Activated naive CD4-positive, alpha-beta T cell treated with anti-CD3 and anti-CD28 coated beads for 36 hours (primary cell): ENCODE data around the gene IRGC. TPM values are rescaled to one million over a fixed set of nuclear protein-coding genes. Genes with fewer than 3 reads are reported as not detected.

Source experiments
- CTCF ChIA-PET: fragments of 350-600 bp; sonication (Branson Sonifier 250); formaldehyde crosslinking; loops from one replicate; lab custom pipeline; 2021; ENCODE audit warnings: antibody characterized with exemption; lab: Charles Lee
- DNase-seq: peaks from one replicate; pipeline ENCODE4 v3.0.0-alpha.2; 2020
- H3K27ac Mint-ChIP-seq: one replicate; pipeline ENCODE4 v1.8.0; 2021; ENCODE audit warnings: mild to moderate bottlenecking, mixed read lengths
- H3K27me3 Mint-ChIP-seq: one replicate; pipeline ENCODE4 v1.8.0; 2021; ENCODE audit warnings: low read depth, mixed read lengths
- H3K36me3 Mint-ChIP-seq: one replicate; pipeline ENCODE4 v1.8.0; 2021; ENCODE audit warnings: low read depth, mixed read lengths
- H3K4me1 Mint-ChIP-seq: one replicate; pipeline ENCODE4 v1.8.0; 2021; ENCODE audit warnings: low read depth, mixed read lengths
- H3K4me3 Mint-ChIP-seq: one replicate; pipeline ENCODE4 v1.8.0; 2021; ENCODE audit warnings: mild to moderate bottlenecking, moderate library complexity, mixed read lengths
- H3K9me3 Mint-ChIP-seq: one replicate; pipeline ENCODE4 v1.8.0; 2021; ENCODE audit warnings: mixed read lengths
- intact Hi-C: fragments of 100-400 bp; cut with micrococcal nuclease; formaldehyde crosslinking; loops from one replicate; pipeline ENCODE4 v1.15.1; 2023
- total RNA-seq, 2 experiments: library from RNA; stranded (reverse); gene quantifications; one replicate each; pipeline ENCODE4 v1.2.3, GENCODE V29; 2021

IRGC gene
- total RNA-seq, 2 experiments from 2014 or later = not detected

DNA sequence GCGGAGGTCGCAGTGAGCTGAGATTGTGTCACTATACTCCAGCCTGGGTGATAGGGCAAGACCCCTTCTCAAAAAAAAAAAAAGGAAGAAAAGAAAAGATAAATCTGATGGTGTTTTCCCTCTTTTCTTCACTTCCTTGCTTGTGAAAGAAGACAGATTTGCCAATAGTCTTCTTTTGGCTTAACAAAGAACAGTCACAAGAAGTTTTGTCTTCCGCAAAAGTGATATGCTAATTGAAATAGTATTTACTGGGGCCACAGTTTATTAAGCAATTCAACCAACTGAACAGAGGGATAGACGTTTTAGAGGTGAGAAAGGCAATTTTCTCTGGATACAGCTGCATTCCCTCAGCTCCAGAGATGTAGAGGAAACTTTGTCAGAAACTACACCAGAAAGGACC, 23.0 kb upstream of the IRGC start:
- no peak overlapping the region for H3K4me3 Mint-ChIP-seq
- no peak overlapping the region for H3K27ac Mint-ChIP-seq
- CTCF ChIA-PET = no interaction called here
- peaks cover 16% of the 10 kb centered on the region for H3K9me3 Mint-ChIP-seq
- intact Hi-C loops = no loop called here
- H3K36me3 Mint-ChIP-seq = no peaks in the 10 kb centered on the region
- peaks cover 3% of the 10 kb centered on the region for H3K27me3 Mint-ChIP-seq
- H3K4me1 Mint-ChIP-seq = no peaks in the 10 kb centered on the region
- no peak for DNase-seq

DNA sequence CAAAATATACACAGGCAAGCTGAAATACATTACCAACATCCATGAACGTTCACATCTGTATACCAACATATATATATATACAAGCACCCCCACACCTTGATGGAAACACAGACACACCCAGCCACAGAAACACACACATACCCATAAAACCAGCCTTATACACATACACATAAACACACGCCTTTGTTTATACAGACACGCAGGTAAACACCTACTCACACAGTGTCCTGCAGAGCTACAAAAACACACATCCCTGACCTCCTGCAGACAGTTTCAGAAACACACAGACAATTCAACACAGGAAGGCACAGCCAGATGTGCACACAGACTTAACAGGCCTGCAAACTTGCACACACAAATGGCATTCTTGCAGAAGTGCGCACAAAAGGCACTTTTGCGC, 21.3 kb upstream of the IRGC start:
- peaks cover 16% of the 10 kb centered on the region for H3K9me3 Mint-ChIP-seq
- intact Hi-C loops = no loop called here
- H3K27ac Mint-ChIP-seq = no peak overlapping the region
- no peak overlapping the region for H3K4me3 Mint-ChIP-seq
- DNase-seq = no peak
- peaks cover 6% of the 10 kb centered on the region for H3K27me3 Mint-ChIP-seq
- no peaks in the 10 kb centered on the region for H3K36me3 Mint-ChIP-seq
- CTCF ChIA-PET = no interaction called here
- H3K4me1 Mint-ChIP-seq = peaks cover under 1% of the 10 kb centered on the region

DNA sequence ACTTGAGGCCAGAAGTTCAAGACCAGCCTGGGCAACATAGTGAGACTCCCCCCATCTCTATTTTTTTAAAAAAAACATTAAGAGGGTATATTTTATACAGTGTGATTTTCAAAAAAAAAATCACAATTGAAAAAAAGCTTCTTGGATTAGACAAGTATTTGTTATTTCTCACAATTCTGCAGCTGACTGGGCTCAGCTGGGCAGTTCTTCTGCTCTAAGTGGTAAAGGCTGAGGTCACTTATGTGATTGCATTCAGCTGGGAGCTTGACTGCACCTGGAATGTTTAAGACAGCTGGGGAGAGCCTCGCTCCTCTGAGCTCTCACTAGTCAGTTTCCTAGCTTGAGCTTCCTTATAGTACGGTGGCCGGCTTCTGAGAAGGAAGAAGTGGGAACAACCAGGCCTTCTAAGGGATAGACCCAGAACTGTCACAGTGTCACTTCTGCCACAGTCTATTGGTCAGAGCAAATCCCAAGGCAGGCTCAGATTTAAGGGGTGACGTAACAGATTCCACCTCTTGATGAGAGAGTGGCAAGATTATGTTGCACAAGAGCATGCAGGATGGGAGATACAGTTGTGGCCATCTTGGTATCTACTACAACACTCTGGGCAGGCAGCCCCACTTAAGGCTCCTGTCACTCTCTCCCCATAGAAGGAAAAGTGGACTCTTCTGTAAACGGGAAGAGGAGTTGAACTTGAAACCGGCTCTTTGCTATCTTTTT, 19.7 kb upstream of the IRGC start:
- Mint-ChIP-seq H3K4me3 (no peak overlapping the region), H3K27ac (no peak overlapping the region), H3K27me3 (peaks cover 10% of the 10 kb centered on the region), H3K36me3 (no peaks in the 10 kb centered on the region), H3K4me1 (peaks cover 17% of the 10 kb centered on the region), H3K9me3 (peaks cover 12% of the 10 kb centered on the region)
- DNase-seq = no peak
- CTCF ChIA-PET = no interaction called here
- intact Hi-C loops = no loop called here

DNA sequence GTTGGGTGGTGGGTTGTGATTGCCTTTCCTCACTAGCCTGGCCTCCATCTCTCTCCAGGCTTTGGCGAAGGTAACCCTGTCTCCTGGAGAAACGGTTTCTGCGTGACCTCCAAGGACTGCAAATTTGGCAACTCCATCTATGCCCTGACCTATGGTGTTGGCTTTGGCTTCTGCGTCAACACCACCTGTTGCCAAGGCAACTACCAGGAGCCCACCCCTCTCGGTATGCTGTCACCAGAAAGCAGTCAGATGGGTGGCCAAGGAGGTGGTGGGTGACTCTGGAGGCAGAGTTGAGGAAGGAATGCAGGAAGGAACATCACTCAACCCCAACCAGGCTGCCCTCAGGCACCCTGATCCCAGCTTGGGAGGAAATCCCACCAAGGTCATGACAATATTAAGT, 18.6 kb upstream of the IRGC start:
- no peak for DNase-seq
- Mint-ChIP-seq H3K36me3 (no peaks in the 10 kb centered on the region), H3K27me3 (peaks cover 10% of the 10 kb centered on the region), H3K4me3 (no peak overlapping the region), H3K9me3 (peaks cover 8% of the 10 kb centered on the region), H3K4me1 (peaks cover 25% of the 10 kb centered on the region), H3K27ac (no peak overlapping the region)
- intact Hi-C loops = no loop called here
- CTCF ChIA-PET = no interaction called here

DNA sequence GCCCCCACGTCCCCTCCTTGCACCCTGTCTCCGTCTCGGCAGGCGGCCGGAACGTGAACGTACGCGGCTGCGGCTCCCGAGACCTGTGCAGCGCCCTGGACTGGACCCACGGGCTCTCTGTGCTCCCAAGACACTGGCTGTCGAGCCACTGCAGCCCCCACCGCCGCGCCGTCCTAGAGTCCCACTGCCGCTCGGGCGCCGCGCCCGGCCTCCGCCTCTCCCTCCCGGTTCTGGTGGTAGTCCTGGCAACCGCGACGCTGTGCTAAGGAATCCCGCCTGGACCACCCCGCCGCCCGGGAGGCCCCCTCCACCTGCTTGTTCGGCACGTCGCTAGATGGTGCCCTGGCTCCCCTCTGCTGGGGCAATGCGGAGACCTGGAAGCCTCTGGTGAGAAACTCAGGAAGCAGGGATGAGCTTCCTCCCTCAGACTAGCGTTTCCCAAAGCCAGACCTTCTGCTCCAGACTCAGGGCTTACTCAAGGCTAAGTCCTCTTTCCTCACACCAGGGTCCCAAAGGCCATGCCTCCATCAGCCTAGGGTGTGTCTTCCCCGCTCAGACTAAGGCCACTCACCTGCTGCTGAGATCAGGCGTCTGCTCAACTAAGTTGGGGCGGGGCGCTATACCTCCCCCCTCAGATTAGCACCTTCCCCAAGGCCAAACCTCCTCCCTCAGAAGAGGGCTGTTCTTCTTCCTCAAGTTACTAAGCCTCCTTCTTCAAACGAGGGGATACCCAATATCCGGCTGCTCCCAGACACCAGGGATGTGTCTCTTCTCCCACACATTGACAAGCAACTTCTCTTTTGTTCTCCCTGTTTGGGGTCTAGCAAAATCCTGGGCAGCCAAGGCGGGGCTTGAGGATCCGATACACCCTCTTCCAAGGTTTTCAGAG, 16.1 kb upstream of the IRGC start:
- H3K9me3 Mint-ChIP-seq = peaks cover 4% of the 10 kb centered on the region
- intact Hi-C loops = no loop called here
- no peaks in the 10 kb centered on the region for H3K36me3 Mint-ChIP-seq
- H3K4me1 Mint-ChIP-seq = peaks cover 26% of the 10 kb centered on the region
- peaks cover 10% of the 10 kb centered on the region for H3K27me3 Mint-ChIP-seq
- CTCF ChIA-PET = interaction anchor here (0.9 kb wide), 1 partner anchor 31 kb away, joined by 3 read pairs; no protein-coding TSS in a partner anchor
- peak; percentile 14 for DNase-seq
- H3K4me3 Mint-ChIP-seq = peak overlapping the region; percentile 61
- H3K27ac Mint-ChIP-seq = peak overlapping the region; percentile 39

DNA sequence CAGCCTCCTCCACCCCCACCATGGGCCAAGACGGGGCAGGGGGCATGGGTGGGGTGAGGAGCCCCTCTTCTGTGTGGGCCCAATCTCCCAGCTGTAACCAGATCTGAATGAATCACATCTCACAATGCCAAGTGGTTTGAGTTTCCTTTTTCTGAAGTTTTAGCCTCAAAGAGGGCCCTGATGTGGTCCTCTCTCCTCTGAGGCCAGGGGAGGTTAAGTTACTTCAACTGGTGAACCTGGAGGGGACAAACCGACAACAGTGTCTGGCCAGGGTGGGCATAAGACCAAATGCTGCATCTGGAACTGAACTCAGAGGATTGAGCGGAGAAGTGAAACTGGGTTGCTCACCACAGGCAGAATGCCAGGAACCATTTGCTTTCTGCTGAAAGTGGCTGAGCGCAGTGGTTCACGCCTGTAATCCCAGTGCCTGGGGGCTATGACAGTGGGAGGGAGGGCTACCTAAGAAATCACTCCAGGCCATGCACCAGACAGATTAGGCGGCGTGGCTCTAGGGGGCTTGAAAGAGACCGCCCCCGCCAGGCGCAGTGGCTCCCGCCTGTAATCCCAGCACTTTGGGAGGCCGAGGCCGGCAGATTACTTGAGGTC, 15.4 kb upstream of the IRGC start:
- Mint-ChIP-seq H3K27ac (peak overlapping the region; percentile 91), H3K4me1 (peaks cover 26% of the 10 kb centered on the region), H3K4me3 (peak overlapping the region; percentile 61), H3K9me3 (peaks cover 4% of the 10 kb centered on the region), H3K27me3 (peaks cover 10% of the 10 kb centered on the region), H3K36me3 (no peaks in the 10 kb centered on the region)
- intact Hi-C loops = no loop called here
- CTCF ChIA-PET = interaction anchor here (0.6 kb wide), 1 partner anchor 1302 kb away, joined by 3 read pairs; no protein-coding TSS in a partner anchor
- peak; percentile 42 for DNase-seq

DNA sequence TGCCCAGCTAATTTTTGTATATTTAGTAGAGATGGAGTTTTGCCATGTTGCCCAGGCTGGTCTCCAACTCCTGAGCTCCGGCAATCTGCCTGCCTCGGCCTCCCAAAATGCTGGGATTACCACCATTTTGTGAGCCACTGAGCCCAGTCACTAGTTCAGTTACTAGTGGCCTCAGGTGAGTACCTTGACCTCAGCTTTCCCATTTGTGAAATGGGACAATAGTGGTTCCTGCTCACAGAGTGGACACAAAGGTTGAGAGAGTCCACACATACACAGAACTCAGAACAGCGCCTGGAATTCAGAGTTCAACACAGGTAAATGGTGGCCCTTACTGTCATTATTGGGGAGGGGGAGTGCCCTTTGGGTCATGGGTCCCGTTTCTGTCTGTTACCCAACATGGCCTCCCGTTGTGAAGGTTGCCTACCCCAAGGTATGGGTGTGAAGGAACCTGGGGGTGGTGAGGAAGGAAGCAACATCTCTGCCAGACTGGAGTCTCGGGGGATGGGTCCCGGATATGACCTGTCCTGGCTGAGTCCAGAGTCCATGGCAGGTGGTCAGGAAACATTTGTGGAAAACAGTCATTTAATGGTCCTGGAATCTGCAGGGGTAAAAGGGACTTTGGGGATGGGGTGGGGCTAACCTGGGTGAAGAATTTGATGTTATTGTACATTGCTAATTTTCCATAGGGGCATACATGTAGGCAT, 11.7 kb upstream of the IRGC start:
- DNase-seq = no peak
- H3K4me1 Mint-ChIP-seq = peaks cover 26% of the 10 kb centered on the region

DNA sequence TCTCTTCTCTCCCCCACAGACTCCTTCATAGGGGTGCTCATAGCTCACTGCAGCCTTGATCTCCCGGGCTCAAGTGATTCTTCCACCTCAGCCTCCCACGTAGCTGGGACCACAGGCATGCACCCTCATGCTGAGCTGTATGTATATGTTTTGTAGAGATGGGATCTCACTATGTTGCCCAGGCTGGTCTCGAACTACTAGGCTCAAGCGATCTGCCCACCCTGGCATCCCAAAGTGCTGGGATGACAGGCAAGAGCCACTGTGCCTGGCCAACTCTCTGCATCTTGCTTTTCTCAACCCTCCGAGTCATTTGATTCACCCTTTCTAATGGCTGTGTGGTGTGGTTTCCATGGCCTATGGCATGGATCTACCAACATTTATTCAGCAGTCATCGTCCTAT, 10.1 kb upstream of the IRGC start:
- Mint-ChIP-seq H3K9me3 (peaks cover 8% of the 10 kb centered on the region), H3K27me3 (no peaks in the 10 kb centered on the region), H3K4me1 (peaks cover 14% of the 10 kb centered on the region), H3K27ac (no peak overlapping the region), H3K36me3 (peaks cover 5% of the 10 kb centered on the region), H3K4me3 (no peak overlapping the region)
- CTCF ChIA-PET = no interaction called here
- no peak for DNase-seq
- intact Hi-C loops = no loop called here

More for the DNA sequence above, 11.7 kb upstream of the IRGC start:
- intact Hi-C loops = no loop called here
- H3K27ac Mint-ChIP-seq = no peak overlapping the region
- peaks cover 7% of the 10 kb centered on the region for H3K9me3 Mint-ChIP-seq
- H3K36me3 Mint-ChIP-seq = peaks cover 4% of the 10 kb centered on the region
- H3K27me3 Mint-ChIP-seq = peaks cover 5% of the 10 kb centered on the region
- CTCF ChIA-PET = interaction anchor here (1.3 to 1.7 kb wide), 2 partner anchors 36 to 149 kb away, joined by 3 read pairs; no protein-coding TSS in a partner anchor
- H3K4me3 Mint-ChIP-seq = no peak overlapping the region

DNA sequence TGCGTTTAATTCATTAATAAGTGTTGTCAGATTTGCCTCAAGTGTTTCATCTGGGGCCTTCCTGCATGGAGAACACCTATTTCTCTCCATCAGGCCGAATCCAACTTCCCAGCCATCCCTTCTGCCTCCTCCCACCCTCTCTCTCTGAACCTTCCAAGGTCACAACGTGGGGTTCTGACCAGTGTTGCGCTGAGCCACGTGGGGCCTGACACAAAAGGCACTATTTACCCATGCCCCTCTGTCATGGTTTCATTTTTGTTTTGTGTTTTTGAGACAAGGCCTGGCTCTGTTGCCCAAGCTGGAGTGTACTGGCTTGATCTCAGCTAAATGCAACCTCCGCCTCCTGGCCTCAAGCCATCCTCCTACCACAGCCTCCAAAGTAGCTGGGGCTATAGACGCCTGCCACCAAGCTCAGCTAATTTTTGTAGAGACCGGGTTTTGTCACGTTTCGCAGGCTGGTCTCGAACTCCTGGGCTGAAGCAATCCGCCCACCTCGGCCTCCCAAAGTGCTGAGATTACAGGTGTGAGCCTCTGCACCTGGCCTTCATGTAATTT, 8.6 kb upstream of the IRGC start:
- peaks cover 8% of the 10 kb centered on the region for H3K9me3 Mint-ChIP-seq
- intact Hi-C loops = no loop called here
- H3K4me1 Mint-ChIP-seq = peaks cover 6% of the 10 kb centered on the region
- H3K27ac Mint-ChIP-seq = no peak overlapping the region
- CTCF ChIA-PET = interaction anchor here (0.6 to 2.0 kb wide), 4 partner anchors 33 to 735 kb away, joined by 3 to 7 read pairs (median 3); no protein-coding TSS in a partner anchor
- H3K27me3 Mint-ChIP-seq = peaks cover 6% of the 10 kb centered on the region
- no peak overlapping the region for H3K4me3 Mint-ChIP-seq
- DNase-seq = no peak
- H3K36me3 Mint-ChIP-seq = peaks cover 5% of the 10 kb centered on the region

DNA sequence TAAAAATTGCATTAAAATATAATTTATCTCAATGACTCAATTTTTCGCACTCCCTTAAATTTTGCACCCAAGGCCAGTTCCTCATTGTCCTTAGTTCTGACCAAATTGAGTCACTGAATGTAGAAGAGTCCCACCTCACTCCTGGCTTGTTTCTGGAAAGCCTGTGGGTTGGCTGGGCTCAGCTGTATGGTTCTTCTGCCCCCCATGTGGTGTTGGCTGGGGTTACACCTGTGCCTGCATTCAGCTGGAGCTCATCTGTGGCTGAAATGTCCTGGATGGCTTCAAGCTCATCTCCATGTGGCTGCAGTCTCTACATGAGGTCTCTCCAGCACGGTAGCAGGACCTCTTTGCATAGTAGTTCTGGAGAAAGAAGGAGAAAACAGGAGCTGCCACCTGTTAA, 7.2 kb upstream of the IRGC start:
- Mint-ChIP-seq H3K27me3 (peaks cover 10% of the 10 kb centered on the region), H3K4me3 (no peak overlapping the region), H3K27ac (no peak overlapping the region), H3K9me3 (peaks cover 8% of the 10 kb centered on the region), H3K4me1 (peaks cover 7% of the 10 kb centered on the region), H3K36me3 (peaks cover 5% of the 10 kb centered on the region)
- no peak for DNase-seq
- intact Hi-C loops = no loop called here
- CTCF ChIA-PET = interaction anchor here (1.4 to 2.0 kb wide), 2 partner anchors 101 to 114 kb away, joined by 7 to 9 read pairs; no protein-coding TSS in a partner anchor

DNA sequence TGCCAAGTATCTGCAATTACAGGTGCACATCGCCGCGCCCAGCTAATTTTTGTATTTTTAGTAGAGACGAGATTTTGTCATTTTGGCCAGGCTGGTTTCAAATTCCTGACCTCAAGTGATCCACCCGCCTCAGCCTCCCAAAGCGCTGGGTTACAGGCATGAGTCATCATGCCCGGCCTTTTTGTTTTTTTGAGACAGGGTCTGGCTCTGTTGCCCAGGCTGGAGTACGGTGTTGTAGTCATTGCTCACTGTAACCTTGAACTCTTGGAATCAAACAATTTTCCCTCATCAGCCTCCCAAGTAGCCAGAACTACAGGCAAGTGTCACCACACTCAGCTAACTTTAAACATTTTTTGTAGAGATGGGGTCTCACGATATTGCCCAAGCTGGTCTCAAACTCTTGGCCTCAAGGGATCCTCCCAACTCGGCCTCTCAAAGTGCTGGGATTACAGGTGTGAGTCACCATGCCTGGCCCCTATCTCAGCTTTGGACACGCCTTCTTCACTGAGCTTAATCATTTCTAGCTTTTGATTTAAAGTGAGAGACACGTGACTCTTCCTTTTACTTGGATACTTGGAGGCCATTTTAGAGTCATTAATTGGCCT, 4.0 kb upstream of the IRGC start:
- peaks cover 5% of the 10 kb centered on the region for H3K36me3 Mint-ChIP-seq
- H3K27ac Mint-ChIP-seq = no peak overlapping the region
- intact Hi-C loops = no loop called here
- CTCF ChIA-PET = interaction anchor here (0.5 to 0.9 kb wide), 2 partner anchors 14 to 33 kb away, joined by 3 read pairs; no protein-coding TSS in a partner anchor
- H3K27me3 Mint-ChIP-seq = peaks cover 10% of the 10 kb centered on the region
- peaks cover 8% of the 10 kb centered on the region for H3K9me3 Mint-ChIP-seq
- no peak for DNase-seq
- peaks cover 7% of the 10 kb centered on the region for H3K4me1 Mint-ChIP-seq
- no peak overlapping the region for H3K4me3 Mint-ChIP-seq
